ENCODE results near the gene HHIPL1.

DNA sequence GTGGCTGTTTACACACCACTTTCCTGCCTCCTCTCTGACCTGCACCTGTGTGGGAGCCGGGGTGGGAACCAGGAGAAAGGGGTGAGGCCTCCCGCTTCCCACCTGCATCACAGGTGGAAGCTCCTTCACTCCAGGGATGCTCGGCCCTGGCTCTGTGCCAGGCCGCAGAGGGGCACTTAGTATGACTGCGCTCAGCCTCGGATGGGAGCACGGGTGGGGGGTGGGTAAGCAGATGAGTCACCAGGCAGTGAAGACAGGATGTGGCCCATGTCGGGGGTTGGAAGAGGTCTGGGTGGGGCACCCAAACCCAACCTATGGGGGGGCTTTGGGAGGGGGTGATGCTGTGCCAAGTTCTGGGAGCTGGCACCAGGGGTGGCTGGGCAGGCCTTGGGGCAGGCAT lies 31.7 kb downstream of the HHIPL1 start:
- TF ChIP-seq EZH2 (IDR thresholded peaks at IDR 0.05), result no peak
- no peak for TF ChIP-seq POLR2AphosphoS5 (IDR thresholded peaks at IDR 0.05; ENCODE audit: borderline replicate concordance, low read depth, low read length)
